Spleen (tissue), 11 donors: Measurements from ENCODE around the gene STAC2. TPM values are rescaled to one million over a fixed set of nuclear protein-coding genes. Genes with fewer than 3 reads are reported as not detected.
A peak's percentile ranks its signal among the peaks of the same experiment; 100 is the strongest.

Experiments
- DNase-seq: peaks from one replicate; pipeline ENCODE4 v3.0.0-alpha.2; 2020
- H3K27ac ChIP-seq, 8 donors: fragments of 200-600 bp; sonication (generic) in 7 of 8; 1 replicate in 4 of 8; 2 replicates in 4 of 8; pipeline versions ENCODE4 v1.5.0 to v1.8.0; 2016 to 2021; ENCODE audit warnings: inconsistent platforms in 4 of 8, mild to moderate bottlenecking in 4 of 8, moderate library complexity in 1 of 8
- H3K27me3 ChIP-seq, 7 donors: fragments of 200-600 bp; sonication (generic) in 6 of 7; replicated peaks in 1 of 7; 1 replicate in 4 of 7; 2 replicates in 3 of 7; pipeline versions ENCODE4 v1.5.0 to v1.8.0; 2016 to 2021; ENCODE audit warnings: inconsistent platforms in 3 of 7, mild to moderate bottlenecking in 1 of 7
- H3K36me3 ChIP-seq, 6 donors: fragments of 200-600 bp; sonication (generic) in 5 of 6; 1 replicate in 4 of 6; 2 replicates in 2 of 6; pipeline versions ENCODE4 v1.5.0 to v1.8.0; 2016 to 2021; ENCODE audit warnings: inconsistent platforms in 2 of 6
- H3K4me1 ChIP-seq, 6 donors: fragments of 200-600 bp; sonication (generic) in 5 of 6; 1 replicate in 3 of 6; 2 replicates in 3 of 6; pipeline versions ENCODE4 v1.5.0 to v1.8.0; 2016 to 2021; ENCODE audit warnings: inconsistent platforms in 3 of 6
- H3K4me3 ChIP-seq, 8 donors: fragments of 200-600 bp; sonication (generic) in 7 of 8; 1 replicate in 4 of 8; 2 replicates in 4 of 8; pipeline versions ENCODE4 v1.5.0 to v1.8.0; 2016 to 2021; ENCODE audit warnings: inconsistent platforms in 4 of 8, mild to moderate bottlenecking in 4 of 8, moderate library complexity in 2 of 8
- H3K9me3 ChIP-seq, 8 donors: fragments of 200-600 bp; sonication (generic) in 7 of 8; 1 replicate in 4 of 8; 2 replicates in 4 of 8; pipeline versions ENCODE4 v1.5.0 to v1.8.0; 2016 to 2021; ENCODE audit warnings: inconsistent platforms in 4 of 8
- POLR2A ChIP-seq, 3 donors: fragments of 450-650 bp; IDR thresholded peaks; one replicate each; pipeline ENCODE4 v1.5.1; 2017; ENCODE audit warnings: antibody characterized with exemption in 3 of 3, mild to moderate bottlenecking in 1 of 3
- POLR2AphosphoS5 ChIP-seq, 3 donors: sonication (generic); formaldehyde crosslinking; IDR thresholded peaks; one replicate each; pipeline ENCODE4 v1.5.1; 2017; ENCODE audit warnings: antibody characterized with exemption in 3 of 3
- WGBS, 5 donors: extraction: QIAGEN DNeasy Blood & Tissue Kit in 3 of 5; methylation state at CpG; one replicate each; pipeline versions ENCODE4 v1.1.5 to v1.1.7; 2013 to 2018; 5-methylcytosine and 5-hydroxymethylcytosine counted together
- intact Hi-C: fragments of 100-400 bp; cut with DNase I; formaldehyde crosslinking; loops from one replicate; pipeline ENCODE4 v1.15.0; 2023; ENCODE audit warnings: low total_unique reads
- polyA plus RNA-seq, 3 donors: library from polyadenylated mRNA; stranded (reverse); fragments of 200-250 nt; gene quantifications; one replicate each; pipeline ENCODE4 v1.2.1, GENCODE V29; 2013
- total RNA-seq, 7 donors: library from RNA; depleted of rRNA in 3 of 7; stranded (reverse); fragments of >200 nt in 3 of 7; fragmentation: NEBNext Ultra II Directional in 4 of 7; extraction: Animal tissue kit (Norgen Biotek cat#: 25700) in 4 of 7; gene quantifications; one replicate each; pipeline versions ENCODE4 v1.1.0 to v1.2.1, GENCODE V29; 2016 to 2021
- TF ChIP-seq, protein P1 (sequence below), 11 experiments: fragments of 200-600 bp in 7 of 11; fragments of 450-650 bp in 4 of 11; sonication (generic) in 4 of 11; IDR thresholded peaks in 8 of 11; conservative IDR thresholded peaks in 3 of 11; 1 replicate in 7 of 11; 2 replicates in 4 of 11; pipeline versions ENCODE4 v1.4.0 to v1.8.0; 2016 to 2021; ENCODE audit warnings: antibody characterized with exemption in 11 of 11, inconsistent platforms in 4 of 11, mild to moderate bottlenecking in 1 of 11
- donor health status: healthy with polysubstance abuse.
- donor health status: DM: no; HTN: no; CAD: no; lungs with moderate emphysema.
- donor health status: DM: no; HTN: no; CAD: no.
- donor health status: Bipolar disorder and iron deficiency.
- donor health status: healthy.
- donor health status: DM: no; HTN: no; CAD: no.
- donor health status: DM: yes; HTN: yes; CAD: no.

STAC2 gene
- total and polyA plus RNA-seq, 10 donors: 0.06 to 0.56 (median 0.27) TPM; not detected in 7

DNA sequence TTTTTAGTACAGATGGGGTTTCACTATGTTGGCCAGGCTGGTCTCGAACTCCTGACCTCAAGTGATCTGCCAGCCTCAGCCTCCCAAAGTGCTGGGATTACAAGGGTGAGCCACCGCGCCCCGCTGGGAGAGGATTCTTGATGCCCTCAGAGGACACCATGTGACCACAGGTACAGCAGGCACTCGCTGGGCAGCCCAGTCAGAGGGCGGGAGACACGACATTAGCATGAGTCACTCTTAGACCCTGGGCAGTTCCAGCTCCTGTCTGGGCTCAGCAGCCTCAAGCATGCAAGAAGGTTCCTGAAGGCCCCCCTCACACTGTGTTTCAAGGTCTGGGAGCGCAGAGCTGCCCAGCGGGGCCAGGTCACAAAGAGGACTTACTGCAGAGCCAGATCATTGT, 11.9 kb downstream of the STAC2 start:
- 80 to 94% (median 83%) methylated on average over 4 to 9 of the region's 9 CpGs for WGBS, 5 donors

DNA sequence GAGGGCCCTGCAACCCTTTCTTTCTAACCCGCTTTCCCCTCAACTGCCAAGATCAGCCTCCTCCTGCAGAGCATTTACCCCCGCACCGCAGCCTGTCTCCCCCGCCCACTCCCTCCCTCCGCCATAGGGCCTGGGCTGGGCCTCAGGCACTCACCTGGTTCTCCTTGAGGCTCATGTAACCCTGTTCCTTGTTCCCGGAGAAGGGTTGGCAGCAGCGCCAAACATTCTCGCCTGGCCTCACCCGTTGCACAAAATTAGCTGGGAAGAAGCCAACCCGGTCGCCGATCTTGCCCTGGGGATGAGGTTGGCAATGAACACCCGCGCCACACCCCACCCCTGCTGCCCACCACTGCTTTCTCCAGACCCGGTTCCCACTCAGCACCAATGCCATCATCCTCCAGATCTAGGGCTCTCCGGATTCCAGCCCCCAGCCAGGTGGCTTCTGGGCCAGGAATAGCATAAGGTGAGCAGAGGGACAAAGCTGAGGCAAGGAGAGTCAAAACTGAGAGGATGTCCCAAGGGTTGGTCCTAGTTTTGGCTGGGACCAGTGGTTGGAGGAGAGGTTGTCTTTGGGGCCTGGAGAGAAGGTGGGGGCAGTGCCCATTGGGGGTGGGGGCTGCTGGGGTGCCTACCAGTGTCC, 12.8 kb downstream of the STAC2 start:
- peaks cover 0 to 74% (median 13%) of the 10 kb centered on the region in 7 donors for H3K27me3 ChIP-seq
- WGBS, 5 donors: 76 to 87% (median 84%) methylated on average over 11 to 16 of the region's 16 CpGs
- H3K36me3 ChIP-seq: no peaks in the 10 kb centered on the region
- H3K9me3 ChIP-seq: no peaks in the 10 kb centered on the region
- no peak overlapping the region for H3K4me3 ChIP-seq
- DNase-seq: no peak
- peaks cover 12 to 30% (median 25%) of the 10 kb centered on the region in 6 donors for H3K4me1 ChIP-seq
- TF ChIP-seq POLR2AphosphoS5 (IDR thresholded peaks at IDR 0.05): no peak
- no peak for TF ChIP-seq POLR2A (IDR thresholded peaks at IDR 0.05)
- TF ChIP-seq, protein P1, sequence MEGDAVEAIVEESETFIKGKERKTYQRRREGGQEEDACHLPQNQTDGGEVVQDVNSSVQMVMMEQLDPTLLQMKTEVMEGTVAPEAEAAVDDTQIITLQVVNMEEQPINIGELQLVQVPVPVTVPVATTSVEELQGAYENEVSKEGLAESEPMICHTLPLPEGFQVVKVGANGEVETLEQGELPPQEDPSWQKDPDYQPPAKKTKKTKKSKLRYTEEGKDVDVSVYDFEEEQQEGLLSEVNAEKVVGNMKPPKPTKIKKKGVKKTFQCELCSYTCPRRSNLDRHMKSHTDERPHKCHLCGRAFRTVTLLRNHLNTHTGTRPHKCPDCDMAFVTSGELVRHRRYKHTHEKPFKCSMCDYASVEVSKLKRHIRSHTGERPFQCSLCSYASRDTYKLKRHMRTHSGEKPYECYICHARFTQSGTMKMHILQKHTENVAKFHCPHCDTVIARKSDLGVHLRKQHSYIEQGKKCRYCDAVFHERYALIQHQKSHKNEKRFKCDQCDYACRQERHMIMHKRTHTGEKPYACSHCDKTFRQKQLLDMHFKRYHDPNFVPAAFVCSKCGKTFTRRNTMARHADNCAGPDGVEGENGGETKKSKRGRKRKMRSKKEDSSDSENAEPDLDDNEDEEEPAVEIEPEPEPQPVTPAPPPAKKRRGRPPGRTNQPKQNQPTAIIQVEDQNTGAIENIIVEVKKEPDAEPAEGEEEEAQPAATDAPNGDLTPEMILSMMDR (IDR thresholded peaks at IDR 0.05 in 8 of 11, conservative IDR thresholded peaks at IDR 0.05 in 3 of 11): no peak
- intact Hi-C loops: no loop called here
- no peak overlapping the region for H3K27ac ChIP-seq

More for the DNA sequence above, 11.9 kb downstream of the STAC2 start:
- TF ChIP-seq POLR2A (IDR thresholded peaks at IDR 0.05): no peak
- TF ChIP-seq POLR2AphosphoS5 (IDR thresholded peaks at IDR 0.05): no peak
- TF ChIP-seq, protein P1 (IDR thresholded peaks at IDR 0.05 in 8 of 11, conservative IDR thresholded peaks at IDR 0.05 in 3 of 11): no peak
- DNase-seq: no peak
- Histone ChIP-seq H3K36me3 (no peaks in the 10 kb centered on the region), H3K27me3 (peaks cover 0 to 83% (median 13%) of the 10 kb centered on the region in 7 donors), H3K4me1 (peaks cover 8 to 21% (median 17%) of the 10 kb centered on the region in 6 donors), H3K9me3 (no peaks in the 10 kb centered on the region), H3K27ac (no peak overlapping the region), H3K4me3 (no peak overlapping the region)
- intact Hi-C loops: no loop called here

DNA sequence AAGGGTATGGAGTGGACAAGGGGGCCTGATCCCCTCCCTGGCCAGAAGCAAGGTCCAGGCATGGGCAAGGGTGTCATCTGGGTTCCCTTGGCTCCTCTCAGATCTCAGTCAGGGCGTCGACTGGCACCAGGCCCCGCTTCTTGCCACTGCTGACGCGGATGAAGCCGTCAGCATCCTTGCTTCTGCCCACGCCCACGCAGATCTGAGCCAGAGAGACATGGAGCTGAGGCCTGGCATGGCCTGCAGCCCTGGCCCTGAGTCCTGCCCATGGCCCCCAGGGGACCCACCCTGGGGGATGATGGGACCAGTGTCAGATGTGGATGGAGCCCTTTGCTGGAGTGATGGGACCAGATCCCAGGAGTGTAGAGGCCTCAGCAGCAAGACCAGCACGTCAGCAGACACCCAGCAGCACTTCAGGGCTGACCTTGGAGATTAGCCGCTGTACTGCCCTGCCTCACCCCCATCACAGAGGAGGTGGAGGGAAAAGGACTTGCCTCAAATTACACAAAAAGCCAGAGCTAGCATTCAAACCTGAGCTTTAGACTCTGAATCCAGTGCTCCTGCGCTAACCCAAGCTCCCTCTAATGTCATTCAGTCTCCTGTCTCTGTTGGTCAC, 13.4 kb downstream of the STAC2 start:
- TF ChIP-seq, protein P1 (IDR thresholded peaks at IDR 0.05 in 8 of 11, conservative IDR thresholded peaks at IDR 0.05 in 3 of 11): no peak
- TF ChIP-seq POLR2AphosphoS5 (IDR thresholded peaks at IDR 0.05): no peak
- no peak for TF ChIP-seq POLR2A (IDR thresholded peaks at IDR 0.05)
- peaks cover 12 to 37% (median 32%) of the 10 kb centered on the region in 6 donors for H3K4me1 ChIP-seq
- WGBS, 5 donors: 76 to 90% (median 83%) methylated on average over 2 to 11 of the region's 11 CpGs
- peaks cover 0 to 68% (median 13%) of the 10 kb centered on the region in 7 donors for H3K27me3 ChIP-seq
- DNase-seq: no peak
- no peak overlapping the region for H3K4me3 ChIP-seq
- no peaks in the 10 kb centered on the region for H3K36me3 ChIP-seq
- intact Hi-C loops: no loop called here
- no peak overlapping the region for H3K27ac ChIP-seq
- H3K9me3 ChIP-seq: no peaks in the 10 kb centered on the region

DNA sequence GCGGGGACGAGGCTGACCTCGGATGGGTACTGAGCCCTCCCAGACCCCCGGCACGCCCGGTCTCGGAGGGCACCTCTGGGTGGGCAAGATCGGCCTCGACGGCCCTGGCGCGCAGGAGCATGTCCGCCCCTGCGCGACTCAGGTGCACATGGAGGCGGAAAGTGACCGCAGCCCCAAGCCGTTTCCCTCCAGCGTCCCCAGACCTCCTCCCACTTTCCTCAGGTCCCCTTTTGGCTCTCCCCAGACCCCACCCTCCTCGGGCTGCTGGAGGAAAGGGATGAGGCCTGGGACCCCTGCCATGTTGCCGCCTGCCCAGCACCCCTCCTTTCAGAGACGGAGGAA, 15.7 kb downstream of the STAC2 start:
- H3K4me1 ChIP-seq: peaks cover 12 to 45% (median 35%) of the 10 kb centered on the region in 6 donors
- WGBS, 5 donors: 8 to 23% (median 9%) methylated on average over 9 to 22 of the region's 22 CpGs
- H3K9me3 ChIP-seq: no peaks in the 10 kb centered on the region
- peak overlapping the region in 7 of 8 donors; percentile 2 to 65 (median 30) for H3K4me3 ChIP-seq
- H3K27ac ChIP-seq: peak overlapping the region in 4 of 8 donors; percentile 1 to 56 (median 54)
- DNase-seq: no peak
- peaks cover 0 to 45% (median 13%) of the 10 kb centered on the region in 7 donors for H3K27me3 ChIP-seq
- intact Hi-C loops: no loop called here
- no peak for TF ChIP-seq POLR2A (IDR thresholded peaks at IDR 0.05)
- TF ChIP-seq, protein P1 (IDR thresholded peaks at IDR 0.05 in 8 of 11, conservative IDR thresholded peaks at IDR 0.05 in 3 of 11): no peak
- TF ChIP-seq POLR2AphosphoS5 (IDR thresholded peaks at IDR 0.05): no peak
- H3K36me3 ChIP-seq: peaks cover 0 to 4% (median 3%) of the 10 kb centered on the region in 6 donors
